ENCODE data around the gene IER5L. TPM values are rescaled to one million over a fixed set of nuclear protein-coding genes. Genes with fewer than 3 reads are reported as not detected.

IER5L gene
- total RNA-seq, 4 donors from 2014 or later, result 13.0 to 31.5 (median 25.3) TPM

DNA sequence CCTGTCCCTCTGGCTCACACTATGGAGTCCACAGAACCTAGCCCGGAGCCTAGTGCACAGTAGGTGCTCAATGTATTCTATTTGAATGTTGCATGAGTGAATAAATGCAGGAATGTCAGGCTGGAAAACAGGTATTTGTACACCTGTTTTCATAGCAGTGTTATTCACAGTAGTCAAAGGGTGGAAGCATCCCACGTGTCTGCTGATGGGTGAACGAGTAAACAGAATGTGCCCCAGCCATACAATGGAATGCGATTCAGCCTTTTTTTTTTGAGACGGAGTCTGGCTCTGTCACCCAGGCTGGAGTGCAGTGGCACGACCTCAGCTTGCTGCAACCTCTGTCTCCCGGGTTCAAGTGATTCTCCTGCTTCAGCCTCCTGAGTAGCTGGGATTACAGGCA is 31.5 kb upstream of the IER5L start:
- H3K27me3 ChIP-seq, result no peaks in the 10 kb centered on the region
- no peak overlapping the region for H3K27ac ChIP-seq
- no peak overlapping the region for H3K4me3 ChIP-seq
- TF ChIP-seq, protein P1, sequence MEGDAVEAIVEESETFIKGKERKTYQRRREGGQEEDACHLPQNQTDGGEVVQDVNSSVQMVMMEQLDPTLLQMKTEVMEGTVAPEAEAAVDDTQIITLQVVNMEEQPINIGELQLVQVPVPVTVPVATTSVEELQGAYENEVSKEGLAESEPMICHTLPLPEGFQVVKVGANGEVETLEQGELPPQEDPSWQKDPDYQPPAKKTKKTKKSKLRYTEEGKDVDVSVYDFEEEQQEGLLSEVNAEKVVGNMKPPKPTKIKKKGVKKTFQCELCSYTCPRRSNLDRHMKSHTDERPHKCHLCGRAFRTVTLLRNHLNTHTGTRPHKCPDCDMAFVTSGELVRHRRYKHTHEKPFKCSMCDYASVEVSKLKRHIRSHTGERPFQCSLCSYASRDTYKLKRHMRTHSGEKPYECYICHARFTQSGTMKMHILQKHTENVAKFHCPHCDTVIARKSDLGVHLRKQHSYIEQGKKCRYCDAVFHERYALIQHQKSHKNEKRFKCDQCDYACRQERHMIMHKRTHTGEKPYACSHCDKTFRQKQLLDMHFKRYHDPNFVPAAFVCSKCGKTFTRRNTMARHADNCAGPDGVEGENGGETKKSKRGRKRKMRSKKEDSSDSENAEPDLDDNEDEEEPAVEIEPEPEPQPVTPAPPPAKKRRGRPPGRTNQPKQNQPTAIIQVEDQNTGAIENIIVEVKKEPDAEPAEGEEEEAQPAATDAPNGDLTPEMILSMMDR (IDR thresholded peaks at IDR 0.05), result no peak
- TF ChIP-seq EP300 (IDR thresholded peaks at IDR 0.05), result no peak
- no peak for TF ChIP-seq POLR2A (IDR thresholded peaks at IDR 0.05)
- 55 to 62% methylated on average over 7 of the region's 7 CpGs for WGBS, 2 donors
- no peaks in the 10 kb centered on the region for H3K4me1 ChIP-seq
- no peaks in the 10 kb centered on the region for H3K9me3 ChIP-seq
- DNase-seq (ENCODE audit: low spot score in 2 of 2), result no peak
- no peaks in the 10 kb centered on the region for H3K36me3 ChIP-seq

DNA sequence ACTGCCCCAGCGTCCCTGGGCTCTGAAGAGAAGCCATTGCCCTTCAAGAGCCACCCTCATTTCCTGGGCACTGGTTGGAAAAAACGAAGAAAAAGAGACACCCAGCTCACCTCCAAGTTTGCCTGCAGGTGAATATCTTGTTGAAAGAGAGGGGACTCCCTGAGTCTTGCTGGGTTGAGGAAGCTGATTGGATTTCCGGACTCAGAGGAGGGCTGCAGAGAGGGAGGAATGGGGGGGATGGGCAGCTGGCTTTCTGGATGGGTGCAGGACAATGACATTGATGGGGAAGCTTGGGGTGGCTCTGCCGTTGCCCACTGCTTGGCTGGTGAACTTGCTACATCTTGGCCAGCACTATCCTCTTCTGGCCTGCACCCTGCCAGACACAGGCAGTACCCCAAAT is 31.0 kb upstream of the IER5L start:
- WGBS, 2 donors, result 77 to 79% methylated on average over 4 of the region's 4 CpGs
- Histone ChIP-seq H3K4me3 (no peak overlapping the region), H3K9me3 (no peaks in the 10 kb centered on the region), H3K27ac (no peak overlapping the region), H3K27me3 (no peaks in the 10 kb centered on the region), H3K36me3 (no peaks in the 10 kb centered on the region), H3K4me1 (no peaks in the 10 kb centered on the region)
- no peak for TF ChIP-seq EP300 (IDR thresholded peaks at IDR 0.05)
- TF ChIP-seq POLR2A (IDR thresholded peaks at IDR 0.05), result no peak
- TF ChIP-seq, protein P1 (IDR thresholded peaks at IDR 0.05), result no peak
- DNase-seq (ENCODE audit: low spot score in 2 of 2), result no peak

DNA sequence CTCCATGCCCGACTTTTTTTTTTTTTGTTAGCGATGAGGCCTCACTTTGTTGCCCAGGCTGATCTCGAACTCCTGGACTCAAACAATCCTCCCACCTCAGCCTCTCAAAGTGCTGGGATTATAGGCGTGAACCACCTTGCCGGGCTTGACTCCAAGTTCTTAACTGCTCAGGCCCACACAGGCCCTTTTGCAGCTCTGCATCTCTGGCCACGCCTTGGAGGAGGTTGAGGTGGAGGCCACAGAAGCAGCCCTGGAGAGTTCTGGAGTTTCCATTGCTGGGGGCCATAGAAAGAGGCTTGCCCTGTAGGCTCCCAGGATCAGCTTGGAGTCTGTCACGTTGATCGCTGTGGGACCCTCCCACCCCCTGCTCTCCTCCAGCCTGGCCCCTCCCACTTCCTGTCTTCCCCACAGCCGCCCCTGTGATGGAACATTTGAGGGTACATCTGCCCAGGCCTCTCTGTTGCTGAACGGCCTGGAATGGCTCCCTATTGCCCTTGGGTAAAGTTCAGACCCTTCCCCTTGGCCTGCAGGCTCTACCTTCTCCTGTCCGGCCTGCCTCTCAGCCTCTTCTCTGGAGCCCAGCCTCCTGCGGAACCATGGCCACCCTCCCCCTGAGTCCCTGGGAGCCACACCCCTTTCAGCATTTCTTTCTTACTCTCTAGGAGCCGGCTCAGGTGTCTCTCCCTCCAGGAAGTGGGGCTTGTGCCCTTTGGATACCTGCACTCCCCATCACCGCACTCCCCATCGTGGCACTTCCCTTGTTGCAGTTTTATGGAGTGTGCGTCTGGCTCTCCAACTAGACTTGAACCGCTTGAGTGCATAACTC is 30.4 kb upstream of the IER5L start:
- H3K36me3 ChIP-seq, result no peaks in the 10 kb centered on the region
- TF ChIP-seq, protein P1 (IDR thresholded peaks at IDR 0.05), result no peak
- TF ChIP-seq EP300 (IDR thresholded peaks at IDR 0.05) (no peak), POLR2A (IDR thresholded peaks at IDR 0.05) (no peak)
- H3K4me1 ChIP-seq, result peaks cover 0 to 6% (median 0%) of the 10 kb centered on the region in 4 donors
- H3K27me3 ChIP-seq, result no peaks in the 10 kb centered on the region
- no peak for DNase-seq (ENCODE audit: low spot score in 2 of 2)
- no peak overlapping the region for H3K27ac ChIP-seq
- H3K4me3 ChIP-seq, result no peak overlapping the region
- WGBS, 2 donors, result 66 to 74% methylated on average over 15 to 17 of the region's 17 CpGs
- H3K9me3 ChIP-seq, result no peaks in the 10 kb centered on the region

DNA sequence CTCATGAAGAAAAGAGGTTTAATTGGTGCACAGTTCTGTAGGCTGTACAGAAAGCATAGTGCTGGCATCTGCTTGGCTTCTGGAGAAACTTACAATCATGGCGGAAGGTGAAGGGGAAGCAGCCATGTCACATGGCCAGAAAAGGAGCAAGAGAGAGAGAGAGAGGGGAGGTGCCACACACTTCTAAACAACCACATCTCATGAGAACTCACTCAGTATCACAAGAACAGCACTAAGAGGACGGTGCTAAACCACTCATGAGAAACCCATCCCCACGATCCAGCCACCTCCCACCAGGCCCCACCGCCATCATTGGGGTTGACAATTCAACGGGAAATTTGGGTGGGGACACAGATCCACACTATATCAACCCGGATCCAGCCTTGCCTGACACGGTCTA is 28.8 kb upstream of the IER5L start:
- H3K27ac ChIP-seq, result no peak overlapping the region
- WGBS, 2 donors, result 77 to 93% methylated on average over 7 of the region's 7 CpGs
- peaks cover 0 to 13% (median 0%) of the 10 kb centered on the region in 4 donors for H3K4me1 ChIP-seq
- no peaks in the 10 kb centered on the region for H3K36me3 ChIP-seq
- TF ChIP-seq, protein P1 (IDR thresholded peaks at IDR 0.05), result no peak
- no peak for TF ChIP-seq POLR2A (IDR thresholded peaks at IDR 0.05)
- TF ChIP-seq EP300 (IDR thresholded peaks at IDR 0.05), result no peak
- no peaks in the 10 kb centered on the region for H3K27me3 ChIP-seq
- H3K9me3 ChIP-seq, result no peaks in the 10 kb centered on the region
- no peak overlapping the region for H3K4me3 ChIP-seq
- DNase-seq (ENCODE audit: low spot score in 2 of 2), result no peak

GRCh38 chr9:129206401-129206800 is 28.3 kb upstream of the IER5L start:
- H3K36me3 ChIP-seq, result no peaks in the 10 kb centered on the region
- peaks cover 0 to 13% (median 0%) of the 10 kb centered on the region in 4 donors for H3K4me1 ChIP-seq
- H3K27me3 ChIP-seq, result no peaks in the 10 kb centered on the region
- no peak for DNase-seq (ENCODE audit: low spot score in 2 of 2)
- H3K9me3 ChIP-seq, result no peaks in the 10 kb centered on the region
- no peak for TF ChIP-seq EP300 (IDR thresholded peaks at IDR 0.05)
- no peak for TF ChIP-seq POLR2A (IDR thresholded peaks at IDR 0.05)
- TF ChIP-seq, protein P1 (IDR thresholded peaks at IDR 0.05), result no peak
- 47 to 73% methylated on average over 2 of the region's 2 CpGs for WGBS, 2 donors
- no peak overlapping the region for H3K4me3 ChIP-seq
- H3K27ac ChIP-seq, result no peak overlapping the region

All from tibial nerve (tissue), 4 donors.